A673 (cell line): Measurements from ENCODE around the gene FIGN. TPM values are rescaled to one million over a fixed set of nuclear protein-coding genes. Genes with fewer than 3 reads are reported as not detected.

Experiments
- BruUV-seq: library from RNA; stranded (reverse); fragments of 400-500 nt; replicated peaks from 2 replicates; lab custom pipeline; 2021; lab: Mats Ljungman, UMichigan
- CTCF ChIA-PET: fragments of 300-600 bp; sonication (Branson Sonifier 250); formaldehyde crosslinking; loops from one replicate; lab custom pipeline; 2022; ENCODE audit warnings: antibody characterized with exemption; lab: Charles Lee
- POLR2A ChIA-PET: fragments of 300-600 bp; sonication (Branson Sonifier 250); formaldehyde crosslinking; loops from one replicate; lab custom pipeline; 2022; ENCODE audit warnings: antibody characterized with exemption; ENCODE audit not compliant: low non-redundant PET; lab: Charles Lee
- DNase-seq: peaks from one replicate; pipeline ENCODE4 v3.0.0-alpha.2; 2015; ENCODE audit warnings: low spot score
- H3K27ac ChIP-seq: fragments of 200-600 bp; sonication (generic); 2 replicates; pipeline ENCODE4 v1.5.1; 2016; ENCODE audit warnings: mixed run types, low read depth, mild to moderate bottlenecking, mixed read lengths, antibody characterized with exemption, low read length; ENCODE audit not compliant: poor library complexity, severe bottlenecking
- H3K27me3 ChIP-seq: fragments of 200-600 bp; sonication (generic); replicated peaks from 2 replicates; pipeline ENCODE4 v1.6.1; 2017; ENCODE audit warnings: mixed run types, low read depth, mild to moderate bottlenecking, mixed read lengths, antibody characterized with exemption, low read length; ENCODE audit not compliant: insufficient read depth, poor library complexity
- H3K36me3 ChIP-seq: fragments of 200-600 bp; sonication (generic); 2 replicates; pipeline ENCODE4 v1.6.1; 2016; ENCODE audit warnings: mixed run types, mild to moderate bottlenecking, mixed read lengths, antibody characterized with exemption, low read length; ENCODE audit not compliant: insufficient read depth, poor library complexity, severe bottlenecking
- H3K4me1 ChIP-seq: fragments of 200-600 bp; sonication (generic); 2 replicates; pipeline ENCODE4 v1.6.1; 2017; ENCODE audit warnings: mixed run types, mild to moderate bottlenecking, mixed read lengths, antibody characterized with exemption, low read length; ENCODE audit not compliant: insufficient read depth, poor library complexity, severe bottlenecking
- H3K4me3 ChIP-seq: fragments of 200-600 bp; sonication (generic); 2 replicates; pipeline ENCODE4 v1.5.1; 2016; ENCODE audit warnings: low read depth, mixed run types, mild to moderate bottlenecking, mixed read lengths, low read length; ENCODE audit not compliant: poor library complexity, severe bottlenecking
- H3K9me3 ChIP-seq: fragments of 200-600 bp; sonication (generic); 2 replicates; pipeline ENCODE4 v1.6.1; 2016; ENCODE audit warnings: mixed run types, low read depth, mild to moderate bottlenecking, mixed read lengths, antibody characterized with exemption, low read length; ENCODE audit not compliant: poor library complexity, severe bottlenecking
- CTCF ChIP-seq: fragments of 300-800, 200-600 bp; sonication (generic); conservative IDR thresholded peaks from 2 replicates; pipeline ENCODE4 v1.5.1; 2017; ENCODE audit warnings: low read depth, mild to moderate bottlenecking, antibody characterized with exemption, low read length, moderate library complexity, mixed read lengths
- EZH2 ChIP-seq: fragments of 200-600 bp; sonication (generic); IDR thresholded peaks from 2 replicates; pipeline ENCODE4 v1.6.1; 2017; ENCODE audit warnings: borderline replicate concordance, low read depth, mild to moderate bottlenecking, mixed read lengths, antibody characterized with exemption, low read length; ENCODE audit not compliant: poor library complexity, severe bottlenecking
- intact Hi-C: fragments of 100-400 bp; cut with micrococcal nuclease; formaldehyde crosslinking; loops from one replicate; pipeline ENCODE4 v1.10.0; 2022; ENCODE audit not compliant: unreplicated experiment
- total RNA-seq: library from RNA; stranded (reverse); gene quantifications from 2 replicates; pipeline ENCODE4 v1.2.3, GENCODE V29; 2021

Gene FIGN
- total RNA-seq, 1 experiment from 2014 or later, result 0.24 TPM

- Histone ChIP-seq H3K27me3 (peaks cover 49% of the 10 kb centered on the region), H3K4me1 (no peaks in the 10 kb centered on the region), H3K27ac (no peak overlapping the region), H3K36me3 (no peaks in the 10 kb centered on the region), H3K4me3 (no peak overlapping the region), H3K9me3 (no peaks in the 10 kb centered on the region)
- no TSS peak for BruUV-seq
- CTCF ChIA-PET, result no interaction called here
- no peak for DNase-seq
- POLR2A ChIA-PET, result no interaction called here
- TF ChIP-seq EZH2 (no peak), CTCF (no peak)
- intact Hi-C loops, result no loop called here
Observed at GRCh38 chr2:163723348-163723747, 12.5 kb downstream of the FIGN start.

GRCh38 chr2:163719331-163719730 lies 16.5 kb downstream of the FIGN start:
- Histone ChIP-seq H3K27ac (no peak overlapping the region), H3K36me3 (no peaks in the 10 kb centered on the region), H3K27me3 (peaks cover 79% of the 10 kb centered on the region), H3K4me1 (no peaks in the 10 kb centered on the region), H3K9me3 (no peaks in the 10 kb centered on the region), H3K4me3 (no peak overlapping the region)
- no peak for DNase-seq
- intact Hi-C loops, result no loop called here
- POLR2A ChIA-PET, result no interaction called here
- CTCF ChIA-PET, result no interaction called here
- BruUV-seq, result no TSS peak
- TF ChIP-seq EZH2 (no peak), CTCF (no peak)

GRCh38 chr2:163717993-163718680 lies 17.7 kb downstream of the FIGN start:
- ChIA-PET CTCF (no interaction called here), POLR2A (no interaction called here)
- no peak overlapping the region for H3K4me3 ChIP-seq
- BruUV-seq, result no TSS peak
- H3K4me1 ChIP-seq, result no peaks in the 10 kb centered on the region
- intact Hi-C loops, result no loop called here
- no peaks in the 10 kb centered on the region for H3K9me3 ChIP-seq
- H3K27me3 ChIP-seq, result peaks cover 82% of the 10 kb centered on the region
- no peak for DNase-seq
- no peak overlapping the region for H3K27ac ChIP-seq
- TF ChIP-seq EZH2 (no peak), CTCF (no peak)
- no peaks in the 10 kb centered on the region for H3K36me3 ChIP-seq
